Myocyte (in vitro differentiated cells): ENCODE measurements around the gene MSI2. TPM values are rescaled to one million over a fixed set of nuclear protein-coding genes. Genes with fewer than 3 reads are reported as not detected.
A peak's percentile ranks its signal among the peaks of the same experiment; 100 is the strongest.

Source experiments
- DNase-seq: peaks from one replicate; pipeline ENCODE4 v3.0.0-alpha.2; 2012; ENCODE audit warnings: low read depth
- total RNA-seq: library from RNA; depleted of rRNA; stranded (reverse); fragments of >200 nt; gene quantifications from 2 replicates; pipeline ENCODE4 v1.2.3, GENCODE V29; 2014

MSI2 gene
- total RNA-seq, 1 donor from 2014 or later = 115 TPM

- no peak for DNase-seq
Observed at GRCh38 chr17:57566721-57567120, 310.4 kb downstream of the MSI2 start.

- DNase-seq = no peak
Observed at GRCh38 chr17:57567251-57567650, 310.9 kb downstream of the MSI2 start.

- no peak for DNase-seq
Observed at GRCh38 chr17:57568340-57568739, 312.0 kb downstream of the MSI2 start.

- no peak for DNase-seq
Observed at GRCh38 chr17:57569021-57569420, 312.7 kb downstream of the MSI2 start.

- no peak for DNase-seq
Observed at GRCh38 chr17:57569853-57570252, 313.5 kb downstream of the MSI2 start.

- no peak for DNase-seq
Observed at GRCh38 chr17:57570724-57571344, 314.5 kb downstream of the MSI2 start.

- DNase-seq = peak; percentile 61
Observed at GRCh38 chr17:57572062-57572461, 315.7 kb downstream of the MSI2 start.

- peak; percentile 45 for DNase-seq
Observed at GRCh38 chr17:57572600-57572999, 316.3 kb downstream of the MSI2 start.

- DNase-seq = no peak
Observed at GRCh38 chr17:57574040-57574513, 317.8 kb downstream of the MSI2 start.

- DNase-seq = peak; percentile 44
Observed at GRCh38 chr17:57576744-57577143, 320.4 kb downstream of the MSI2 start.

- DNase-seq = peak; percentile 61
Observed at GRCh38 chr17:57577751-57578607, 321.7 kb downstream of the MSI2 start.

- peak; percentile 72 for DNase-seq
Observed at GRCh38 chr17:57578608-57579225, 322.4 kb downstream of the MSI2 start.

- DNase-seq = no peak
Observed at GRCh38 chr17:57579245-57579644, 322.9 kb downstream of the MSI2 start.

GRCh38 chr17:57580055-57580739 is 323.9 kb downstream of the MSI2 start:
- no peak for DNase-seq

GRCh38 chr17:57582881-57583756 is 326.8 kb downstream of the MSI2 start:
- no peak for DNase-seq

GRCh38 chr17:57584050-57584551 is 327.8 kb downstream of the MSI2 start:
- no peak for DNase-seq

GRCh38 chr17:57585341-57586195 is 329.2 kb downstream of the MSI2 start:
- no peak for DNase-seq

- no peak for DNase-seq
Observed at GRCh38 chr17:57586196-57586740, 329.9 kb downstream of the MSI2 start.

- no peak for DNase-seq
Observed at GRCh38 chr17:57586742-57587141, 330.4 kb downstream of the MSI2 start.
